Femur (tissue), 1 donor: ENCODE measurements around the gene CROCC2.

Experiments used
- DNase-seq: peaks from one replicate; pipeline ENCODE4 v3.0.0-alpha.2; 2017

CROCC2 gene

GRCh38 chr2:240946654-240947053 lies 40.5 kb downstream of the CROCC2 start:
- peak; percentile 8 for DNase-seq

GRCh38 chr2:240947176-240947575 lies 41.0 kb downstream of the CROCC2 start:
- no peak for DNase-seq

GRCh38 chr2:240947607-240948006 lies 41.5 kb downstream of the CROCC2 start:
- peak; percentile 5 for DNase-seq

- DNase-seq = no peak
Observed at GRCh38 chr2:240948086-240948485, 42.0 kb downstream of the CROCC2 start.

- peak; percentile 19 for DNase-seq
Observed at GRCh38 chr2:240948905-240949790, 43.0 kb downstream of the CROCC2 start.

- peak; percentile 7 for DNase-seq
Observed at GRCh38 chr2:240949791-240950705, 43.9 kb downstream of the CROCC2 start.

GRCh38 chr2:240951045-240951594 lies 45.0 kb downstream of the CROCC2 start:
- DNase-seq = no peak

- DNase-seq = peak; percentile 13
Observed at GRCh38 chr2:240952496-240953246, 46.5 kb downstream of the CROCC2 start.

- DNase-seq = peak; percentile 15
Observed at GRCh38 chr2:240953426-240954410, 47.6 kb downstream of the CROCC2 start.

GRCh38 chr2:240954436-240955305 lies 48.5 kb downstream of the CROCC2 start:
- DNase-seq = peak; percentile 6

- DNase-seq = peak; percentile 14
Observed at GRCh38 chr2:240955306-240956170, 49.4 kb downstream of the CROCC2 start.

- DNase-seq = peak; percentile 28
Observed at GRCh38 chr2:240956171-240956934, 50.2 kb downstream of the CROCC2 start.

GRCh38 chr2:240956935-240957655 lies 51.0 kb downstream of the CROCC2 start:
- DNase-seq = peak; percentile 40

- DNase-seq = peak; percentile 60
Observed at GRCh38 chr2:240957656-240958365, 51.7 kb downstream of the CROCC2 start.

- peak; percentile 20 for DNase-seq
Observed at GRCh38 chr2:240958366-240959213, 52.5 kb downstream of the CROCC2 start.
